CD4-positive, alpha-beta T cell treated with Interleukin-17A for 1 hour (primary cell): ENCODE data around the gene LPAR2.
A peak's percentile ranks its signal among the peaks of the same experiment; 100 is the strongest.
"Not testable (repeated sequence)": the region's sequence is repeated elsewhere in the genome, so short reads cannot be mapped to it uniquely, and the experiment has no call there.

ENCODE experiments used
- DNase-seq: peaks from one replicate; pipeline ENCODE4 v3.0.0-alpha.2; 2020

LPAR2 gene

GRCh38 chr19:19630062-19630414, 2.0 kb upstream of the LPAR2 start:
- DNase-seq = no peak

GRCh38 chr19:19628501-19629134, 598 bp upstream of the LPAR2 start:
- peak; percentile 31 for DNase-seq

GRCh38 chr19:19626516-19627472, 1.2 kb downstream of the LPAR2 start:
- no peak for DNase-seq

- DNase-seq = no peak
These were observed 3.9 kb downstream of the LPAR2 start for GRCh38 chr19:19624032-19624570.

- no peak for DNase-seq
These were observed 4.6 kb downstream of the LPAR2 start for GRCh38 chr19:19623383-19623782.

- no peak for DNase-seq
These were observed 8.2 kb downstream of the LPAR2 start for GRCh38 chr19:19619849-19620210.

GRCh38 chr19:19619181-19619848, 8.7 kb downstream of the LPAR2 start:
- no peak for DNase-seq

- peak; percentile 99 for DNase-seq
These were observed 9.6 kb downstream of the LPAR2 start, which contains the start of gene PBX4 for GRCh38 chr19:19618219-19619051. PBX4 (minus strand) TSS chr19:19618687; CDS start chr19:19618629, 58 bp downstream.

- DNase-seq = peak; percentile 71
These were observed 12.9 kb downstream of the LPAR2 start for GRCh38 chr19:19615086-19615485.

- no peak for DNase-seq
These were observed 14.5 kb downstream of the LPAR2 start for GRCh38 chr19:19613506-19613905.

- DNase-seq = no peak
These were observed 17.4 kb downstream of the LPAR2 start for GRCh38 chr19:19610376-19611202.

GRCh38 chr19:19606686-19607085, 21.3 kb downstream of the LPAR2 start:
- not testable (repeated sequence) for DNase-seq

- DNase-seq = peak; percentile 84
These were observed 22.0 kb downstream of the LPAR2 start for GRCh38 chr19:19606021-19606420.

GRCh38 chr19:19602713-19603324, 25.2 kb downstream of the LPAR2 start:
- no peak for DNase-seq

GRCh38 chr19:19602136-19602712, 25.8 kb downstream of the LPAR2 start:
- DNase-seq = peak; percentile 80

- peak; percentile 58 for DNase-seq
These were observed 27.2 kb downstream of the LPAR2 start for GRCh38 chr19:19600793-19601330.

- DNase-seq = peak; percentile 85
These were observed 29.1 kb downstream of the LPAR2 start for GRCh38 chr19:19598728-19599451.

GRCh38 chr19:19597809-19598306, 30.2 kb downstream of the LPAR2 start:
- DNase-seq = peak; percentile 95

GRCh38 chr19:19595171-19595701, 32.8 kb downstream of the LPAR2 start:
- no peak for DNase-seq
